Fibroblast of lung (primary cell): Measurements from ENCODE around the gene LRRC49. TPM values are rescaled to one million over a fixed set of nuclear protein-coding genes. Genes with fewer than 3 reads are reported as not detected.
"Not testable (repeated sequence)": the region's sequence is repeated elsewhere in the genome, so short reads cannot be mapped to it uniquely, and the experiment has no call there.

Experiments used
- DNase-seq, 2 donors: peaks; one replicate each; pipeline versions ENCODE4 v3.0.0 to v3.0.0-alpha.2; 2010; ENCODE audit warnings: low read depth in 2 of 2
- H2AFZ ChIP-seq: 2 replicates; pipeline ENCODE4 v1.5.1; 2012; ENCODE audit warnings: low read length, control low read depth, inconsistent platforms
- H3K27ac ChIP-seq: 2 replicates; pipeline ENCODE4 v1.5.1; 2011; ENCODE audit warnings: low read length, control low read depth; ENCODE audit not compliant: insufficient read depth
- H3K27me3 ChIP-seq: 2 replicates; pipeline ENCODE4 v1.5.1; 2011; ENCODE audit warnings: mild to moderate bottlenecking, low read length; ENCODE audit not compliant: control insufficient read depth, insufficient read depth
- H3K36me3 ChIP-seq: 2 replicates; pipeline ENCODE4 v1.5.1; 2011; ENCODE audit warnings: low read length; ENCODE audit not compliant: control insufficient read depth, insufficient read depth
- H3K4me1 ChIP-seq: 2 replicates; pipeline ENCODE4 v1.5.1; 2011; ENCODE audit warnings: low read length; ENCODE audit not compliant: control insufficient read depth, insufficient read depth; ENCODE audit errors: extremely low read depth
- H3K4me2 ChIP-seq: 2 replicates; pipeline ENCODE4 v1.5.1; 2011; ENCODE audit warnings: low read length, control low read depth; ENCODE audit not compliant: insufficient read depth; ENCODE audit errors: extremely low read depth
- H3K4me3 ChIP-seq, 4 experiments: fragments of 200-600 bp in 1 of 4; sonication (generic) in 1 of 4; replicated peaks in 1 of 4; 2 replicates each; pipeline ENCODE4 v1.5.1; 2011 to 2016; ENCODE audit warnings: low read length in 4 of 4, low read depth in 3 of 4, mild to moderate bottlenecking in 3 of 4, control low read depth in 2 of 4, inconsistent platforms in 1 of 4, mixed read lengths in 1 of 4; ENCODE audit not compliant: insufficient read depth in 1 of 4; ENCODE audit errors: control extremely low read depth in 1 of 4
- H3K79me2 ChIP-seq: 2 replicates; pipeline ENCODE4 v1.5.1; 2012; ENCODE audit warnings: mild to moderate bottlenecking, low read length, inconsistent platforms; ENCODE audit not compliant: control insufficient read depth, insufficient read depth
- H3K9ac ChIP-seq: 2 replicates; pipeline ENCODE4 v1.5.1; 2011; ENCODE audit warnings: mild to moderate bottlenecking, low read length, control low read depth; ENCODE audit not compliant: insufficient read depth
- H3K9me3 ChIP-seq: 2 replicates; pipeline ENCODE4 v1.5.1; 2012; ENCODE audit warnings: low read depth, low read length; ENCODE audit not compliant: control insufficient read depth, insufficient read depth
- H4K20me1 ChIP-seq: 2 replicates; pipeline ENCODE4 v1.5.1; 2011; ENCODE audit warnings: low read length; ENCODE audit not compliant: control insufficient read depth, insufficient read depth; ENCODE audit errors: extremely low read depth
- EZH2 ChIP-seq: IDR thresholded peaks from 2 replicates; pipeline ENCODE4 v1.5.1; 2012; ENCODE audit warnings: low read length, control low read depth, mild to moderate bottlenecking; ENCODE audit errors: missing control alignments
- polyA plus RNA-seq, 2 donors: library from polyadenylated mRNA; depleted of rRNA in 1 of 2; stranded (reverse) in 1 of 2; unstranded in 1 of 2; fragments of >200 nt; gene quantifications; 2 replicates each; pipeline ENCODE4 v1.2.1, GENCODE V29; 2011 to 2012; ENCODE audit warnings: missing spikeins in 1 of 2
- total RNA-seq: library from RNA; depleted of rRNA; stranded (reverse); fragments of >200 nt; gene quantifications from 2 replicates; pipeline ENCODE4 v1.2.1, GENCODE V29; 2014
- TF ChIP-seq, protein P1 (sequence below), 2 donors: IDR thresholded peaks in 1 of 2; conservative IDR thresholded peaks in 1 of 2; 1 replicate in 1 of 2; 2 replicates in 1 of 2; pipeline ENCODE4 v1.5.1; 2011 to 2012; ENCODE audit warnings: low read length in 2 of 2, control low read depth in 1 of 2, inconsistent platforms in 1 of 2, low read depth in 1 of 2, mild to moderate bottlenecking in 1 of 2

Gene LRRC49
- total and polyA plus RNA-seq, 2 donors (not counting 1 experiment from before 2014, with no cell fraction given), result 10.0 to 31.5 TPM

DNA sequence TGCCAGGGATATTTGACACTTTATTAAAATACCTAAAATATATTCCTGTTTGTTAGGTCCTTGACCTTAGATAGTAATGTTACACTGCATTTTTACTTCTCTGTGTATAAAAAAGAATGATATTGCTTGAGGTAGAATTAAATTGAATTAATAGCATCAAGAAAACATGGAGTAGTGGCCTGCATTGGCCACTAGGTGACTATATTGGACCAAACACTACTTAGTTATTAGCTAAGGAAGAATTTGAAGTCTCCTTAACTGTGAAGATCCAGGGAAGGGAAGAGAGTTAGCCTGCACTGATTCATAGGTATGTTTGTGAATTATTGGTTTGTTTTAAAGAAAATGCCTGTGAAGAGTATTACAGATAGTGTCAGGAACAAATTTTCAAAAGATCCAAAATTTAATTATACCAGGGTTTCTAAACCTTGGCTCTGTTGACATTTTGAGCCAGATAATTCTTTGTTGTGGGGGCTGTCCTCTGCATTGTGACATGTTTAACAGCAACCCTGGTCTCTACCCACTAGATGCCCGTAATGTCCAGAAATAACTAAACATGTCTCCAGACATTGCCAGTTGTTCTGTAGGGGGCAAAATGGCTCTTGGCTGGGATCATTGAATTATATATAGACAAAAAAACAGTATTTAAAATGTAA lies 119.0 kb downstream of the LRRC49 start:
- H3K79me2 ChIP-seq, result no peaks in the 10 kb centered on the region
- no peaks in the 10 kb centered on the region for H3K9me3 ChIP-seq
- no peak for TF ChIP-seq EZH2
- TF ChIP-seq, protein P1, sequence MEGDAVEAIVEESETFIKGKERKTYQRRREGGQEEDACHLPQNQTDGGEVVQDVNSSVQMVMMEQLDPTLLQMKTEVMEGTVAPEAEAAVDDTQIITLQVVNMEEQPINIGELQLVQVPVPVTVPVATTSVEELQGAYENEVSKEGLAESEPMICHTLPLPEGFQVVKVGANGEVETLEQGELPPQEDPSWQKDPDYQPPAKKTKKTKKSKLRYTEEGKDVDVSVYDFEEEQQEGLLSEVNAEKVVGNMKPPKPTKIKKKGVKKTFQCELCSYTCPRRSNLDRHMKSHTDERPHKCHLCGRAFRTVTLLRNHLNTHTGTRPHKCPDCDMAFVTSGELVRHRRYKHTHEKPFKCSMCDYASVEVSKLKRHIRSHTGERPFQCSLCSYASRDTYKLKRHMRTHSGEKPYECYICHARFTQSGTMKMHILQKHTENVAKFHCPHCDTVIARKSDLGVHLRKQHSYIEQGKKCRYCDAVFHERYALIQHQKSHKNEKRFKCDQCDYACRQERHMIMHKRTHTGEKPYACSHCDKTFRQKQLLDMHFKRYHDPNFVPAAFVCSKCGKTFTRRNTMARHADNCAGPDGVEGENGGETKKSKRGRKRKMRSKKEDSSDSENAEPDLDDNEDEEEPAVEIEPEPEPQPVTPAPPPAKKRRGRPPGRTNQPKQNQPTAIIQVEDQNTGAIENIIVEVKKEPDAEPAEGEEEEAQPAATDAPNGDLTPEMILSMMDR (conservative IDR thresholded peaks at IDR 0.05 in 1 of 2, IDR thresholded peaks at IDR 0.05 in 1 of 2; ENCODE audit: low read depth in 1 of 2, low read length in 2 of 2), result peak; percentile 80 to 89
- no peaks in the 10 kb centered on the region for H4K20me1 ChIP-seq
- H2AFZ ChIP-seq, result no peak overlapping the region
- H3K4me1 ChIP-seq, result peaks cover 2% of the 10 kb centered on the region
- no peak overlapping the region for H3K4me3 ChIP-seq
- no peak overlapping the region for H3K4me2 ChIP-seq
- peak overlapping the region; percentile 26 for H3K27ac ChIP-seq
- DNase-seq, result peak; percentile 69 to 79
- H3K27me3 ChIP-seq, result no peaks in the 10 kb centered on the region
- H3K9ac ChIP-seq, result no peak overlapping the region
- H3K36me3 ChIP-seq, result no peaks in the 10 kb centered on the region

DNA sequence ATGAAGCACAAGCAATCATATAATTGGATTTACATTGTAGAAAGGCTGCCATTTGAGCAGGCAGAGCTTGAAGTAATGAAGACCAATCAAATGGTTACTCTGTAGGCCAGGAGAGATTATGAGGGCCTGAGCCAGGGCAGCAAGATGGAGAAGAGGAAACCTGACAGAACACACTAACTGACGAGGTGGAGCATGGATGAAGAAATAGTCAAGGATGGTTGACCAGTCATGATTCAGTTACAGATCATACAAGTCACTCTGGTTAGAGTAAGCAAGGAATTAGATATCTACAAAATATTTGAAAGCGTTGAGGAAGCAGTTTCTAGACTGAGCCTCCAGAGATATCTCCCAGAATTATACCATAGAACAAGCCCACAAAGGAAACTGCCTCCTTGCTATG lies 120.8 kb downstream of the LRRC49 start:
- Histone ChIP-seq H4K20me1 (no peaks in the 10 kb centered on the region), H3K9me3 (no peaks in the 10 kb centered on the region), H3K4me3 (no peak overlapping the region), H2AFZ (no peak overlapping the region), H3K4me1 (peaks cover 2% of the 10 kb centered on the region), H3K27me3 (no peaks in the 10 kb centered on the region), H3K79me2 (no peaks in the 10 kb centered on the region), H3K27ac (no peak overlapping the region), H3K36me3 (no peaks in the 10 kb centered on the region), H3K9ac (no peak overlapping the region), H3K4me2 (no peak overlapping the region)
- no peak for DNase-seq
- TF ChIP-seq, protein P1 (conservative IDR thresholded peaks at IDR 0.05 in 1 of 2, IDR thresholded peaks at IDR 0.05 in 1 of 2; ENCODE audit: low read depth in 1 of 2, low read length in 2 of 2), result no peak
- no peak for TF ChIP-seq EZH2

DNA sequence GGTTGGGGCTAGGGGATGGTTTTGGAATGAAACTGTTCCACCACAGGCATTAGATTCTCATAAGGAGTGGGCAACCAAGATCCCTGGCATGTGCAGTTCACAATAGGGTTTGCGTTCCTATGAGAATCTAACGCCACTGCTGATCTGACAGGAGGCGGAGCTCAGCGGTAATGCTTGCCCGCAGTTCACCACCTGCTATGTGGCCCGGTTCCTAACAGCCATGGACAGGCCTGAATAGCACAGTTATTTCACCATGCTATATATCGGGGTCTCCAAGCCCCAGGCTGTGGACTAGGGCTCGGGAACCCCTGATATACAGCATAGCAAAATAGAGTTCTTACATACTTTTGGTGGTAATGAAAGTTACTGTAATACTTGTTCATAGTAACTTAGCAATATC lies 122.7 kb downstream of the LRRC49 start:
- H3K27ac ChIP-seq, result no peak overlapping the region
- peaks cover 2% of the 10 kb centered on the region for H3K4me1 ChIP-seq
- no peaks in the 10 kb centered on the region for H4K20me1 ChIP-seq
- no peaks in the 10 kb centered on the region for H3K36me3 ChIP-seq
- no peak overlapping the region for H3K4me2 ChIP-seq
- H3K9ac ChIP-seq, result no peak overlapping the region
- H3K27me3 ChIP-seq, result no peaks in the 10 kb centered on the region
- no peaks in the 10 kb centered on the region for H3K79me2 ChIP-seq
- H3K4me3 ChIP-seq, result no peak overlapping the region
- no peak overlapping the region for H2AFZ ChIP-seq
- DNase-seq, result no peak
- TF ChIP-seq EZH2, result no peak
- TF ChIP-seq, protein P1 (conservative IDR thresholded peaks at IDR 0.05 in 1 of 2, IDR thresholded peaks at IDR 0.05 in 1 of 2; ENCODE audit: low read depth in 1 of 2, low read length in 2 of 2), result no peak
- H3K9me3 ChIP-seq, result no peaks in the 10 kb centered on the region

DNA sequence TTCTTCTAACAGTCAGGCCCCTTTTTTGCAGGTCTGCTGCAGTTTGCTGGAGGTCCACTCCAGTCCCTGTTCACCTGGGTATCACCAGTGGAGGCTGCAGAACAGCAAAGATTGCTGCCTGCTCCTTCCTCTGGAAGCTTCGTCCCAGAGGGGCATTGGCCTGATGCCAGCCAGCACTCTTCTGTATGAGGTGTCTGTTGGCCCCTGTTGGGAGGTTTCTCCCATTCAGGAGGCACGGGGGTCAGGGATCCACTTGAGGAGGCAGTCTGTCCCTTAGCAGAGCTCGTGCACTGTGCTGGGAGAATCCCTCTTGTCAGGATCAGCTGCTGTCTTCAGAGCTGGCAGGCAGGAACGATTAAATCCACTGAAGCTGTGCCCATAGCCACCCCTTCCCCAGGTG lies 138.6 kb downstream of the LRRC49 start:
- DNase-seq, H3K4me3 ChIP-seq, H3K27me3 ChIP-seq, H3K79me2 ChIP-seq, H3K36me3 ChIP-seq, H3K9me3 ChIP-seq, H3K27ac ChIP-seq, H3K4me2 ChIP-seq, H2AFZ ChIP-seq, H3K4me1 ChIP-seq, H3K9ac ChIP-seq, H4K20me1 ChIP-seq: not testable (repeated sequence)

DNA sequence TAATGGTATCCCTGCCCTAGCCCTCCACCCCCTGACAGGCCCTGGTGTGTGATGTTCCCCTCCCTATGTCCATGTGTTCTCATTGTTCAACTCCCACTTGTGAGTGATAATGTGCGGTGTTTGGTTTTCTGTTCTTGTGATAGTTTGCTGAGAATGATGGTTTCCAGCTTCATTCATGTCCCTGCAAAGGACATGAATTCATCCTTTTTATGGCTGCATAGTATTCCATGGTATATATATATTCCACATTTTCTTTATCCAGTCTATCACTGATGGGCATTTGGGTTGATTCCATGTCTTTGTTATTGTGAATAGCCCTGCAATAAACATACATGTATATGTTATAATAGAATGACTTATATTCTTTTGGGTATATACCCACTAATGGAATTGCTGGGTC lies 142.9 kb downstream of the LRRC49 start:
- not testable (repeated sequence) for H2AFZ ChIP-seq, H3K27ac ChIP-seq, H3K79me2 ChIP-seq, H3K4me2 ChIP-seq, H3K9ac ChIP-seq, H3K27me3 ChIP-seq, H3K9me3 ChIP-seq, DNase-seq, H3K36me3 ChIP-seq, H3K4me1 ChIP-seq, H4K20me1 ChIP-seq, H3K4me3 ChIP-seq
